Trophoblast cell (in vitro differentiated cells and primary cell): ENCODE data around the gene CTNNA3.
A peak's percentile ranks its signal among the peaks of the same experiment; 100 is the strongest.

Experiments used
- DNase-seq, 2 donors: peaks; one replicate each; pipeline ENCODE4 v3.0.0-alpha.2; 2016
- H2AFZ ChIP-seq: 2 replicates; pipeline ENCODE4 v1.6.1; 2013; ENCODE audit warnings: low read length, moderate library complexity, mild to moderate bottlenecking; ENCODE audit not compliant: insufficient read depth, poor library complexity
- H2AK5ac ChIP-seq: 2 replicates; pipeline ENCODE4 v1.6.1; 2013; ENCODE audit warnings: mild to moderate bottlenecking, low read length
- H2BK120ac ChIP-seq: 2 replicates; pipeline ENCODE4 v1.6.1; 2013; ENCODE audit warnings: low read length, mild to moderate bottlenecking, moderate library complexity; ENCODE audit not compliant: insufficient read depth, poor library complexity
- H2BK12ac ChIP-seq: 2 replicates; pipeline ENCODE4 v1.6.1; 2013; ENCODE audit warnings: mild to moderate bottlenecking, low read length, moderate library complexity
- H2BK5ac ChIP-seq: 2 replicates; pipeline ENCODE4 v1.6.1; 2013; ENCODE audit warnings: low read length, low read depth, moderate library complexity, mild to moderate bottlenecking; ENCODE audit not compliant: poor library complexity
- H3K14ac ChIP-seq: 2 replicates; pipeline ENCODE4 v1.6.1; 2013; ENCODE audit warnings: mild to moderate bottlenecking, low read length
- H3K18ac ChIP-seq: 2 replicates; pipeline ENCODE4 v1.6.1; 2013; ENCODE audit warnings: mild to moderate bottlenecking, low read length
- H3K23ac ChIP-seq: 2 replicates; pipeline ENCODE4 v1.6.1; 2013; ENCODE audit warnings: low read length
- H3K27ac ChIP-seq: 2 replicates; pipeline ENCODE4 v1.5.1; 2013; ENCODE audit warnings: low read depth, mild to moderate bottlenecking, inconsistent platforms, low read length, moderate library complexity
- H3K27me3 ChIP-seq: 2 replicates; pipeline ENCODE4 v1.6.1; 2013; ENCODE audit warnings: inconsistent platforms, mild to moderate bottlenecking, low read length, moderate library complexity; ENCODE audit not compliant: insufficient read depth
- H3K36me3 ChIP-seq, 2 experiments: 1 replicate in 1 of 2; 2 replicates in 1 of 2; pipeline ENCODE4 v1.6.1; 2013; ENCODE audit warnings: low read length in 2 of 2, mild to moderate bottlenecking in 2 of 2, moderate library complexity in 1 of 2; ENCODE audit not compliant: insufficient read depth in 2 of 2, control insufficient read depth in 1 of 2
- H3K4ac ChIP-seq: 2 replicates; pipeline ENCODE4 v1.6.1; 2013; ENCODE audit warnings: low read depth, mild to moderate bottlenecking, low read length, moderate library complexity
- H3K4me1 ChIP-seq, 2 experiments: 1 replicate in 1 of 2; 2 replicates in 1 of 2; pipeline ENCODE4 v1.6.1; 2013; ENCODE audit warnings: low read length in 2 of 2, mild to moderate bottlenecking in 2 of 2, moderate library complexity in 1 of 2; ENCODE audit not compliant: insufficient read depth in 2 of 2, control insufficient read depth in 1 of 2
- H3K4me2 ChIP-seq: 2 replicates; pipeline ENCODE4 v1.6.1; 2013; ENCODE audit warnings: inconsistent platforms, mild to moderate bottlenecking, low read length, moderate library complexity
- H3K4me3 ChIP-seq: 2 replicates; pipeline ENCODE4 v1.5.1; 2013; ENCODE audit warnings: mild to moderate bottlenecking, low read depth, low read length, inconsistent platforms
- H3K79me1 ChIP-seq: one replicate; pipeline ENCODE4 v1.6.1; 2013; ENCODE audit warnings: low read length
- H3K79me2 ChIP-seq: 2 replicates; pipeline ENCODE4 v1.6.1; 2013; ENCODE audit warnings: low read length, mild to moderate bottlenecking; ENCODE audit not compliant: control insufficient read depth, insufficient read depth, poor library complexity
- H3K9ac ChIP-seq: 2 replicates; pipeline ENCODE4 v1.6.1; 2013; ENCODE audit warnings: mild to moderate bottlenecking, low read length
- H3K9me3 ChIP-seq: 2 replicates; pipeline ENCODE4 v1.6.1; 2013; ENCODE audit warnings: low read depth, mild to moderate bottlenecking, control low read depth, inconsistent platforms, low read length; ENCODE audit not compliant: insufficient read depth
- H4K12ac ChIP-seq: 2 replicates; pipeline ENCODE4 v1.6.1; 2013; ENCODE audit warnings: low read depth, mild to moderate bottlenecking, low read length, moderate library complexity
- H4K8ac ChIP-seq: 2 replicates; pipeline ENCODE4 v1.6.1; 2013; ENCODE audit warnings: low read depth, mild to moderate bottlenecking, low read length, moderate library complexity
- H4K91ac ChIP-seq: one replicate; pipeline ENCODE4 v1.6.1; 2013; ENCODE audit warnings: low read depth, mild to moderate bottlenecking, low read length, moderate library complexity
- WGBS: extraction: QIAGEN DNeasy Blood & Tissue Kit; methylation state at CpG from one replicate; pipeline ENCODE4 v1.1.7; 2013; ENCODE audit warnings: missing lambda C conversion rate; ENCODE audit not compliant: insufficient read length, insufficient coverage; ENCODE audit errors: extremely low coverage; 5-methylcytosine and 5-hydroxymethylcytosine counted together

Gene CTNNA3

DNA sequence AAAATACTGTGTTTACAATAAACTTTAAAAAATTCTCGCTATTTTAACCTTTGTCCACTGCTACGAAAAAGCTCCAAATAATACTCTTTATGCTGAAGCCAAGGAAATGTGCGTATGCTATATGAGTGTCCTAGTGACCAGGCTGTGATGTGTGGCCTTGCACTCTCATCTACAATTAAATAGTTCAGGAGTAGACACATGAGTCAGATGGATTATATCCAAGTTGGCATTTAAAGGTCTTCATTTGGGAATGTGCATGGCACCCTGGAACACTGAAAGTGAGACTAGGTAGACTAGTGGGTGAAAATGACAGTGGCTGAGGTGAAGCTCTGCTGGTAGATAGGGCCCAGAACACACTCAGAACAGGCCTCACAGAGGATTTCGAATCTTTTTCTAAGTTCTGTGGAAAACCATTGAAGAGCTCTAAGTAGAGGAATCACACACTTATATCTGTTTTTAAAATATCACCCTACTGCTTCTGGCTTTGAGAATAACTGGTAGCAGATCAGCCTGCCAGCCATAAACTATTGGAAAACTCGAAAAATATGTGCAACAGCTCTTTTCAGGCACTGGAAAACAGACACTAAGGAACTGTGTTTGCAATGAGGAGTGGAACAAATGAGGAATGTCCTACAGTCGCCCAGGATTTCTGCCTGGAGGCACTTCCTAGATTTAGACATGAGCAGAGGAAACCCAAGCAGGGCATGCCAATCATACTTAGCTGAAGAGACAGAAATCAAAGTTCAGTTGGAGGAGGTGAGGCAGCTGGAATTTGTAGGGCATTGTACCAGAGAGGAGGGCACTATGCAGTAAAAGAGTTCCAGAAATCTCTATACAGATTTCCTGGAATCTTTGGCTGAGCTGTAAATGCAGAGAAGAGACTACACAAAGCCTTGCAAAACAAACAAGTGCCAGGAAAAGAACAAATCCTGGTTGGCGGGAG, 1374.0 kb downstream of the CTNNA3 start:
- peak; percentile 25 to 50 for DNase-seq
- H2BK12ac ChIP-seq, result peak overlapping the region; percentile 54
- no peak overlapping the region for H3K23ac ChIP-seq
- H2AFZ ChIP-seq, result no peak overlapping the region
- H3K27me3 ChIP-seq, result no peaks in the 10 kb centered on the region
- peaks cover 6% of the 10 kb centered on the region for H3K79me1 ChIP-seq
- H4K91ac ChIP-seq, result peak overlapping the region; percentile 18
- no peak overlapping the region for H3K18ac ChIP-seq
- no peak overlapping the region for H3K4me3 ChIP-seq
- no peaks in the 10 kb centered on the region for H3K79me2 ChIP-seq
- H3K9me3 ChIP-seq, result no peaks in the 10 kb centered on the region
- H3K14ac ChIP-seq, result no peak overlapping the region
- H3K4ac ChIP-seq, result no peak overlapping the region
- no peak overlapping the region for H3K9ac ChIP-seq
- peak overlapping the region; percentile 19 for H3K4me2 ChIP-seq
- no peaks in the 10 kb centered on the region for H3K36me3 ChIP-seq
- WGBS, result no CpG with 5 or more reads among the region's 7 CpGs
- no peak overlapping the region for H4K12ac ChIP-seq
- H3K4me1 ChIP-seq, result peaks cover 3 to 7% of the 10 kb centered on the region in 2 experiments
- H3K27ac ChIP-seq, result peak overlapping the region; percentile 94
- peak overlapping the region; percentile 38 for H2BK120ac ChIP-seq
- peak overlapping the region; percentile 35 for H4K8ac ChIP-seq
- H2BK5ac ChIP-seq, result peak overlapping the region; percentile 73
- no peak overlapping the region for H2AK5ac ChIP-seq

DNA sequence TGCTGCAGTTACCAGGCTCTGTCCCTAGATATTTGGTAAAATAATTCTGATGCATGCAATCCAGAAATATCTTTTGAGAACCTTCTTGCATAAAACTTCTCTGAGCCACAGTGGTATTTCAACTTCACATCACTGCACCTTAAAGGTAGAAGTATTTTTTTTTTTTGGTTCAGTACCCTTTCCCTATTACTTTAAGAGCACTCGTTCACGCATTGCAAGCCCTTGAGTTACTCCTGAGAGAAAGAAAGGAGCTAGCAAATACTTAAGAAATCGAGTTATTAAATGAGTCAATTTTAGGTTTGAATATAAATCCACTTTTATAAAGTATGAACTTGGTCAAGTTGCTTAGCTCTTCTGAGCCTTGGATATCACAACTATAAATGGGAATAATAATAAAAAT, 1377.2 kb downstream of the CTNNA3 start:
- no peak overlapping the region for H3K27ac ChIP-seq
- no peak overlapping the region for H4K12ac ChIP-seq
- H4K91ac ChIP-seq, result no peak overlapping the region
- no peaks in the 10 kb centered on the region for H3K36me3 ChIP-seq
- H3K4me1 ChIP-seq, result peaks cover 3 to 7% of the 10 kb centered on the region in 2 experiments
- H2AFZ ChIP-seq, result no peak overlapping the region
- H3K79me1 ChIP-seq, result peaks cover 6% of the 10 kb centered on the region
- no peak overlapping the region for H3K9ac ChIP-seq
- no peak overlapping the region for H2AK5ac ChIP-seq
- no peak overlapping the region for H3K4me2 ChIP-seq
- no peak overlapping the region for H3K23ac ChIP-seq
- no peak for DNase-seq
- H3K4me3 ChIP-seq, result no peak overlapping the region
- no peaks in the 10 kb centered on the region for H3K27me3 ChIP-seq
- H3K18ac ChIP-seq, result no peak overlapping the region
- no peak overlapping the region for H2BK5ac ChIP-seq
- no peaks in the 10 kb centered on the region for H3K9me3 ChIP-seq
- no peak overlapping the region for H2BK12ac ChIP-seq
- no peak overlapping the region for H2BK120ac ChIP-seq
- H3K14ac ChIP-seq, result no peak overlapping the region
- no peaks in the 10 kb centered on the region for H3K79me2 ChIP-seq
- H3K4ac ChIP-seq, result no peak overlapping the region
- no CpG with 5 or more reads among the region's 3 CpGs for WGBS
- H4K8ac ChIP-seq, result no peak overlapping the region

DNA sequence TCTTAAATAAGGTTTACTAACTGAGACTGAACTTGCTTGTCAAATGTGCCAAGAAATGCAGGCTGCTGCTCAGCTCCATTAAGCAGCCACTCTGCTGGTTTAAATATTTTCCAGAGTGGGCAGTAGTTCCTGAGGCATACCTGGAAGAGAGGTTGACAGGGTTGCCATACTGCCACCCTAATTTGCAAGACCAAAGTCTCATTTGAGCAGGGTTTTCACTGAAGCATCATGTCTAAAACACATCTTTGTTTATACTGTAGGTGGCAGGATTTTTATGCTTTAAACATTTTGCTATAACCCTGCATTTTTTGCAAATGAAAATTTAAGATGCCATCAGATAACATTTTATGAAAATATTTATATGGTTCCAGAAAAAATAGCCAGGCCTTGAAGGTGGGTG, 1388.2 kb downstream of the CTNNA3 start:
- Histone ChIP-seq H4K12ac (no peak overlapping the region), H2AK5ac (no peak overlapping the region), H3K27me3 (no peaks in the 10 kb centered on the region), H3K79me1 (no peaks in the 10 kb centered on the region), H2BK5ac (no peak overlapping the region), H3K14ac (no peak overlapping the region), H2AFZ (no peak overlapping the region), H4K8ac (no peak overlapping the region), H3K4me2 (no peak overlapping the region), H2BK120ac (no peak overlapping the region), H2BK12ac (no peak overlapping the region), H3K4me1 (no peaks in the 10 kb centered on the region), H3K18ac (no peak overlapping the region), H3K4ac (no peak overlapping the region), H3K79me2 (no peaks in the 10 kb centered on the region), H3K36me3 (no peaks in the 10 kb centered on the region), H3K4me3 (no peak overlapping the region), H3K9ac (no peak overlapping the region), H4K91ac (no peak overlapping the region), H3K27ac (no peak overlapping the region), H3K23ac (no peak overlapping the region), H3K9me3 (no peaks in the 10 kb centered on the region)
- DNase-seq, result no peak

DNA sequence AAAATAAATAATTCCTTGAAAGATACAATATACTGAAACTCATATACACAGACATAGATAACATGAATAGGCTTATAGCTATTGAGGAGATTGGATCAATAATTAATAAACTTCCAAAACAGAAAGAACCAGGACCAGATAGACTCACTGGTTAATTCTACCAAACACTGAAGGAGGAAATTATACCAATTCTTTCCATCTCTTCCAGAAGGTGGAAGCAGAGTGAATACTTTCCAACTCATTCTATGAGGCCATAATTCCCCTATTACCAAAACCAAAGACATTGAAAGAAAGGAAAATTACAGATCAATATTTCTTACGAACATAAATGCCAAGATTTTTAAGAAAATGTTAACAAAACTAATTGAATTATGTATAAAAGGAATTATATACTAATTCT, 1394.9 kb downstream of the CTNNA3 start:
- H3K14ac ChIP-seq, result no peak overlapping the region
- no peak overlapping the region for H3K23ac ChIP-seq
- no peaks in the 10 kb centered on the region for H3K9me3 ChIP-seq
- H3K4ac ChIP-seq, result no peak overlapping the region
- no peak overlapping the region for H4K8ac ChIP-seq
- H3K4me2 ChIP-seq, result no peak overlapping the region
- no peak overlapping the region for H4K91ac ChIP-seq
- H2BK12ac ChIP-seq, result no peak overlapping the region
- H3K36me3 ChIP-seq, result no peaks in the 10 kb centered on the region
- no peaks in the 10 kb centered on the region for H3K4me1 ChIP-seq
- H4K12ac ChIP-seq, result no peak overlapping the region
- H3K27me3 ChIP-seq, result no peaks in the 10 kb centered on the region
- WGBS, result no CpG with 5 or more reads among the region's 1 CpG
- DNase-seq, result no peak
- no peak overlapping the region for H2BK120ac ChIP-seq
- no peak overlapping the region for H3K9ac ChIP-seq
- H3K27ac ChIP-seq, result no peak overlapping the region
- H3K4me3 ChIP-seq, result no peak overlapping the region
- H3K79me1 ChIP-seq, result no peaks in the 10 kb centered on the region
- no peak overlapping the region for H2BK5ac ChIP-seq
- no peak overlapping the region for H2AK5ac ChIP-seq
- H3K18ac ChIP-seq, result no peak overlapping the region
- no peaks in the 10 kb centered on the region for H3K79me2 ChIP-seq
- H2AFZ ChIP-seq, result no peak overlapping the region
